SU-DHL-6 (cell line): Measurements from ENCODE around the gene MAP1B.

Source experiments
- CTCF ChIP-seq: fragments of 200-600 bp; sonication (generic); IDR thresholded peaks from one replicate; pipeline ENCODE4 v1.5.1; 2017; ENCODE audit warnings: antibody characterized with exemption, mild to moderate bottlenecking, low read length, moderate library complexity; ENCODE audit not compliant: insufficient read depth, poor library complexity, severe bottlenecking
- EZH2phosphoT487 ChIP-seq: fragments of 200-600 bp; sonication (generic), shearing (Covaris generic); conservative IDR thresholded peaks from 2 replicates; pipeline ENCODE4 v1.6.1; 2018; ENCODE audit warnings: mild to moderate bottlenecking, antibody characterized with exemption, low read length, moderate library complexity, mixed read lengths

GRCh38 chr5:72152545-72152944 is 45.3 kb downstream of the MAP1B start:
- TF ChIP-seq CTCF (no peak), EZH2phosphoT487 (no peak)
